WERI-Rb-1 (cell line): ENCODE data around the gene FFAR1.
"Not testable (repeated sequence)": the region's sequence is repeated elsewhere in the genome, so short reads cannot be mapped to it uniquely, and the experiment has no call there.

ENCODE experiments used
- DNase-seq: peaks from one replicate; pipeline ENCODE4 v3.0.0-alpha.2; 2020
- H3K27ac ChIP-seq: fragments of 250-450 bp; sonication (Bioruptor Pico); 2 replicates; pipeline ENCODE4 v1.5.1; 2020; ENCODE audit warnings: mild to moderate bottlenecking, moderate library complexity
- H3K27me3 ChIP-seq: fragments of 250-450 bp; sonication (Bioruptor Pico); 2 replicates; pipeline ENCODE4 v1.5.1; 2021; ENCODE audit warnings: mild to moderate bottlenecking, low read depth, moderate library complexity; ENCODE audit not compliant: insufficient read depth, severe bottlenecking
- H3K36me3 ChIP-seq: fragments of 250-450 bp; sonication (Bioruptor Pico); 2 replicates; pipeline ENCODE4 v1.5.1; 2020; ENCODE audit warnings: mild to moderate bottlenecking, moderate library complexity
- H3K4me3 ChIP-seq: 2 replicates; pipeline ENCODE4 v1.5.1; 2011; ENCODE audit warnings: low read depth, mild to moderate bottlenecking, control low read depth, low read length
- H3K9me3 ChIP-seq: fragments of 250-450 bp; sonication (Bioruptor Pico); 2 replicates; pipeline ENCODE4 v1.5.1; 2021; ENCODE audit warnings: mild to moderate bottlenecking, moderate library complexity; ENCODE audit not compliant: severe bottlenecking
- TF ChIP-seq, protein P1 (sequence below): IDR thresholded peaks from 2 replicates; pipeline ENCODE4 v1.5.1; 2011; ENCODE audit warnings: low read depth, mild to moderate bottlenecking, control low read depth, inconsistent platforms, low read length

FFAR1 gene

GRCh38 chr19:35369522-35369921 is 21.8 kb downstream of the FFAR1 start:
- TF ChIP-seq, protein P1, sequence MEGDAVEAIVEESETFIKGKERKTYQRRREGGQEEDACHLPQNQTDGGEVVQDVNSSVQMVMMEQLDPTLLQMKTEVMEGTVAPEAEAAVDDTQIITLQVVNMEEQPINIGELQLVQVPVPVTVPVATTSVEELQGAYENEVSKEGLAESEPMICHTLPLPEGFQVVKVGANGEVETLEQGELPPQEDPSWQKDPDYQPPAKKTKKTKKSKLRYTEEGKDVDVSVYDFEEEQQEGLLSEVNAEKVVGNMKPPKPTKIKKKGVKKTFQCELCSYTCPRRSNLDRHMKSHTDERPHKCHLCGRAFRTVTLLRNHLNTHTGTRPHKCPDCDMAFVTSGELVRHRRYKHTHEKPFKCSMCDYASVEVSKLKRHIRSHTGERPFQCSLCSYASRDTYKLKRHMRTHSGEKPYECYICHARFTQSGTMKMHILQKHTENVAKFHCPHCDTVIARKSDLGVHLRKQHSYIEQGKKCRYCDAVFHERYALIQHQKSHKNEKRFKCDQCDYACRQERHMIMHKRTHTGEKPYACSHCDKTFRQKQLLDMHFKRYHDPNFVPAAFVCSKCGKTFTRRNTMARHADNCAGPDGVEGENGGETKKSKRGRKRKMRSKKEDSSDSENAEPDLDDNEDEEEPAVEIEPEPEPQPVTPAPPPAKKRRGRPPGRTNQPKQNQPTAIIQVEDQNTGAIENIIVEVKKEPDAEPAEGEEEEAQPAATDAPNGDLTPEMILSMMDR, result no peak
- H3K36me3 ChIP-seq, result no peaks in the 10 kb centered on the region
- no peaks in the 10 kb centered on the region for H3K27me3 ChIP-seq
- H3K9me3 ChIP-seq, result no peaks in the 10 kb centered on the region
- no peak overlapping the region for H3K4me3 ChIP-seq
- no peak for DNase-seq
- no peak overlapping the region for H3K27ac ChIP-seq

DNA sequence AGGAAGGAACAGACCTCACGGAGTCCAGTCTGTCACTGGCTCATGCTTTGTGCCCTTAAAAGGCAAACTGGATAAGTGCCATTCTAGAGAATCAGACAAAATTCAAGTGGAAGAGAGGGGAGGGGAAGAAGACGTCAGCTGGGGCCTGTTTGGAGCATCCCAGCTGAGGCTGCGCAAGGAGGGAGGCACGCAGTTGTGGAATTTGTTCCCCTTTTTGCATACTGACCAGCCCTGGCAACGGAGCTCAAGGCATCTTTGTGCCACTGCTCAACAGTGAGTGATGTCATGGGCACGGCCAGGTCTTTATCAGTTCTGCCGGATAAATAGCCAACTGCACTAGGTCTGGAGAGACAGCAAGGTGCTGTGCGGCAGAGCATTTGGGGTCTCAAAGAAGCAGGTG is 23.0 kb downstream of the FFAR1 start, which contains the start of gene GPR42:
Gene GPR42 (plus strand): TSS at position 347 of the 400 bp plus-strand sequence. CDS start 292 bp downstream, outside the sequence.
- no peak within 1 kb of the TSS for H3K27ac ChIP-seq
- no peaks in the 10 kb centered on the region for H3K36me3 ChIP-seq
- no peak within 1 kb of the TSS for H3K4me3 ChIP-seq
- H3K27me3 ChIP-seq, result no peaks in the 10 kb centered on the region
- TF ChIP-seq, protein P1, result no peak
- no peak for DNase-seq
- no peaks in the 10 kb centered on the region for H3K9me3 ChIP-seq

DNA sequence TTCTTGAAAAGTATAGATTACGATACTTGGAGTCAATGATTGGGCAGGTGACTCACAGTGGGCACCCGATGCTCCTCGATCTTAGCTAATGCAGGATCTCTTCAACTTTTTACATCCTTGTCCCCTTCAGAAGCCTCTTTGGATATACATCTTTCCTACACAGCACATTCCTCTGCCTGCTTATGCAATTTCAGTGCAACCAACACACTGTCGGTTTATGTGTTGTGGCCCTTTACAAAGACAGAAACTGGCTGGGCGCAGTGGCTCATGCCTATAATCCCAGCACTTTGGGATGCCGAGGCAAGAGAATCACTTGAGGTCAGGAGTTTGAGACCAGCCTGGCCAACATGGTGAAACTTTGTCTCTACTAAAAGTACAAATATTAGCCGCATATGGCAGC is 25.8 kb downstream of the FFAR1 start:
- TF ChIP-seq, protein P1, result no peak
- Histone ChIP-seq H3K9me3 (no peaks in the 10 kb centered on the region), H3K27me3 (no peaks in the 10 kb centered on the region), H3K27ac (no peak overlapping the region), H3K36me3 (no peaks in the 10 kb centered on the region), H3K4me3 (no peak overlapping the region)
- DNase-seq, result no peak

DNA sequence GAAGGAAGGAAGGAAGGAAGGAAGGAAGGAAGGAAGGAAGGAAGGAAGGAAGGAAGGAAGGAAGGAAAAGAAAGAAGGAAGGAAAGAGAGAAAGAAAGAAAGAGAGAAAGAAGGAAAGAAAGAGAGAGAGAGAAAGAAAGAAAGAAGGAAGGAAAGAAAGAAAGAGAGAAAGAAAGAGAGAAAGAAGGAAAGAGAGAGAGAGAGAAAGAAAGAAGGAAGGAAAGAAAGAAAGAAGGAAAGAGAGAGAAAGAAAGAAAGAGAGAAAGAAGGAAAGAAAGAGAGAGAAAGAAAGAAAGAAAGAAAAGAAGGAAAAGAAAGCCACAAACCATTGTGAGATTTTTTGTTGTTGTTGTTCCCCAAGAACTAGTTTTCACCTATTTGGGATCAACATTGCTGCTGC is 26.3 kb downstream of the FFAR1 start:
- not testable (repeated sequence) for DNase-seq, H3K4me3 ChIP-seq, H3K9me3 ChIP-seq, H3K27ac ChIP-seq, H3K36me3 ChIP-seq, H3K27me3 ChIP-seq

GRCh38 chr19:35375505-35376307 is 28.0 kb downstream of the FFAR1 start:
- H3K36me3 ChIP-seq, result no peaks in the 10 kb centered on the region
- no peak overlapping the region for H3K27ac ChIP-seq
- H3K27me3 ChIP-seq, result no peaks in the 10 kb centered on the region
- no peak for DNase-seq
- H3K9me3 ChIP-seq, result no peaks in the 10 kb centered on the region
- no peak overlapping the region for H3K4me3 ChIP-seq
- TF ChIP-seq, protein P1, result no peak

- TF ChIP-seq, protein P1, result no peak
- H3K27me3 ChIP-seq, result no peaks in the 10 kb centered on the region
- H3K9me3 ChIP-seq, result no peaks in the 10 kb centered on the region
- no peaks in the 10 kb centered on the region for H3K36me3 ChIP-seq
- no peak overlapping the region for H3K4me3 ChIP-seq
- no peak overlapping the region for H3K27ac ChIP-seq
- no peak for DNase-seq
Measured at GRCh38 chr19:35377656-35378055, 30.0 kb downstream of the FFAR1 start.
